GM12878 (cell line): Measurements from ENCODE around the gene SLC12A1.

Experiments used
- ESRRA ChIP-seq: IDR thresholded peaks from 2 replicates; pipeline ENCODE4 v1.6.1; 2012; ENCODE audit warnings: mild to moderate bottlenecking, low read length, improper control_type of control experiment
- EZH2 ChIP-seq: IDR thresholded peaks from 2 replicates; pipeline ENCODE4 v1.6.1; 2012; ENCODE audit warnings: low read depth, mild to moderate bottlenecking, control low read depth, inconsistent platforms, low read length, borderline replicate concordance; ENCODE audit not compliant: control insufficient read depth
- POLR2A ChIP-seq: IDR thresholded peaks from 2 replicates; pipeline ENCODE4 v1.6.1; 2011; ENCODE audit warnings: low read depth, mild to moderate bottlenecking, low read length
- POLR2AphosphoS2 ChIP-seq: IDR thresholded peaks from 2 replicates; pipeline ENCODE4 v1.6.1; 2011; ENCODE audit warnings: low read depth, mild to moderate bottlenecking, low read length, improper control_type of control experiment, moderate library complexity
- POLR2AphosphoS5 ChIP-seq: IDR thresholded peaks from 2 replicates; pipeline ENCODE4 v1.6.1; 2011; ENCODE audit warnings: mild to moderate bottlenecking, low read length, inconsistent platforms
- RAD21 ChIP-seq: IDR thresholded peaks from 2 replicates; pipeline ENCODE4 v1.6.1; 2011; ENCODE audit warnings: mild to moderate bottlenecking, low read depth, low read length, moderate library complexity; ENCODE audit not compliant: insufficient read depth
- SUZ12 ChIP-seq: fragments of 200-600 bp; sonication (generic); IDR thresholded peaks from one replicate; pipeline ENCODE4 v1.6.1; 2018; ENCODE audit warnings: antibody characterized with exemption, mild to moderate bottlenecking; ENCODE audit not compliant: unreplicated experiment
- YY1 ChIP-seq: IDR thresholded peaks from 2 replicates; pipeline ENCODE4 v1.6.1; 2011; ENCODE audit warnings: low read depth, mild to moderate bottlenecking, low read length
- ZNF274 ChIP-seq: IDR thresholded peaks from one replicate; pipeline ENCODE4 v1.8.0; 2011; ENCODE audit not compliant: insufficient read length, insufficient read depth
- TF ChIP-seq, protein P1 (sequence below), 3 experiments: IDR thresholded peaks in 2 of 3; conservative IDR thresholded peaks in 1 of 3; 2 replicates each; pipeline ENCODE4 v1.5.1; 2011; ENCODE audit warnings: low read depth in 3 of 3, low read length in 3 of 3, mild to moderate bottlenecking in 3 of 3, control low read depth in 2 of 3, moderate library complexity in 2 of 3, inconsistent platforms in 1 of 3, mixed read lengths in 1 of 3; ENCODE audit not compliant: control insufficient read depth in 2 of 3, insufficient read depth in 1 of 3; ENCODE audit errors: extremely low read depth in 1 of 3
- TF ChIP-seq, protein P2 (sequence below): fragments of 450-650 bp; IDR thresholded peaks from 2 replicates; pipeline ENCODE4 v1.6.1; 2017; ENCODE audit warnings: borderline replicate concordance
- TF ChIP-seq, protein P3 (sequence below): IDR thresholded peaks from 2 replicates; pipeline ENCODE4 v1.6.1; 2011; ENCODE audit warnings: borderline replicate concordance, low read depth, mild to moderate bottlenecking, moderate library complexity, mixed read lengths, low read length; ENCODE audit not compliant: insufficient read depth; ENCODE audit errors: extremely low read length
- TF ChIP-seq, protein P4 (sequence below): IDR thresholded peaks from 2 replicates; pipeline ENCODE4 v1.6.1; 2011; ENCODE audit warnings: low read depth, mild to moderate bottlenecking, low read length, moderate library complexity, borderline replicate concordance; ENCODE audit errors: extremely low read depth

DNA sequence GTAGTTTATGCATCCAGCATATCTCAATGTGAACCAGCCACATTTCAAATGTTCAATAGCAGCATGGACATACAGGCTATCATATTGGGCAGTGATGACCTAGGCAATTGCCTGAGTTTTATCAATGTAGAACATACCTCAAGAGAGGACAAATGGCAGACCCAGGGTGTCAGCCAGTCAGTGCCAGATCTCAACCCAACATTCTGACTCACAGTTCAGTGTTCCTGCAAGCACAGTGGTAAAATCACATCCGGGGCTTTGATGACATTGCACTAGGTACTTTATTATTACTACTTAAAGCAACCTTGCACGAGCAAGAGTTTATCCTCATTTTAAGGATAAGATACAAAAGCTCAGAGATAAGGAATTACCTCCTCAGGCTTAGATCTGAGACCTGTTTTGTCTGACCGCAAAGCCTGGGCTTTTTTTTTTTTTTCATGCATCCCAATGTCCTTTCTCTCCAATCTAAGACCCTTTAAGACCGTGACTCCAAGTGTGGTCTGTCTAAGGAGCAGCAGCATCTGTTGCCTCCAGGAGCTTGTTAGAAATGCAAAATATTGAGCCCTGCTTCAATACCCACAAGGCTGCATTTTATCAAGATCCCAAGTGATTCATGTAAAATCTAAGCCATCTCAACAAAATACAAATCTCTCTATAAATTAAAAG is 60.1 kb downstream of the SLC12A1 start:
- TF ChIP-seq SUZ12 (no peak), POLR2AphosphoS2 (no peak), EZH2 (no peak), YY1 (no peak), ESRRA (no peak), ZNF274 (no peak), POLR2A (no peak), RAD21 (no peak), POLR2AphosphoS5 (no peak)
- TF ChIP-seq, protein P1, sequence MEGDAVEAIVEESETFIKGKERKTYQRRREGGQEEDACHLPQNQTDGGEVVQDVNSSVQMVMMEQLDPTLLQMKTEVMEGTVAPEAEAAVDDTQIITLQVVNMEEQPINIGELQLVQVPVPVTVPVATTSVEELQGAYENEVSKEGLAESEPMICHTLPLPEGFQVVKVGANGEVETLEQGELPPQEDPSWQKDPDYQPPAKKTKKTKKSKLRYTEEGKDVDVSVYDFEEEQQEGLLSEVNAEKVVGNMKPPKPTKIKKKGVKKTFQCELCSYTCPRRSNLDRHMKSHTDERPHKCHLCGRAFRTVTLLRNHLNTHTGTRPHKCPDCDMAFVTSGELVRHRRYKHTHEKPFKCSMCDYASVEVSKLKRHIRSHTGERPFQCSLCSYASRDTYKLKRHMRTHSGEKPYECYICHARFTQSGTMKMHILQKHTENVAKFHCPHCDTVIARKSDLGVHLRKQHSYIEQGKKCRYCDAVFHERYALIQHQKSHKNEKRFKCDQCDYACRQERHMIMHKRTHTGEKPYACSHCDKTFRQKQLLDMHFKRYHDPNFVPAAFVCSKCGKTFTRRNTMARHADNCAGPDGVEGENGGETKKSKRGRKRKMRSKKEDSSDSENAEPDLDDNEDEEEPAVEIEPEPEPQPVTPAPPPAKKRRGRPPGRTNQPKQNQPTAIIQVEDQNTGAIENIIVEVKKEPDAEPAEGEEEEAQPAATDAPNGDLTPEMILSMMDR (IDR thresholded peaks at IDR 0.05 in 2 of 3, conservative IDR thresholded peaks at IDR 0.05 in 1 of 3; ENCODE audit: control insufficient read depth in 2 of 3, extremely low read depth in 1 of 3, insufficient read depth in 1 of 3, low read depth in 3 of 3, low read length in 3 of 3): no peak
- TF ChIP-seq, protein P2, sequence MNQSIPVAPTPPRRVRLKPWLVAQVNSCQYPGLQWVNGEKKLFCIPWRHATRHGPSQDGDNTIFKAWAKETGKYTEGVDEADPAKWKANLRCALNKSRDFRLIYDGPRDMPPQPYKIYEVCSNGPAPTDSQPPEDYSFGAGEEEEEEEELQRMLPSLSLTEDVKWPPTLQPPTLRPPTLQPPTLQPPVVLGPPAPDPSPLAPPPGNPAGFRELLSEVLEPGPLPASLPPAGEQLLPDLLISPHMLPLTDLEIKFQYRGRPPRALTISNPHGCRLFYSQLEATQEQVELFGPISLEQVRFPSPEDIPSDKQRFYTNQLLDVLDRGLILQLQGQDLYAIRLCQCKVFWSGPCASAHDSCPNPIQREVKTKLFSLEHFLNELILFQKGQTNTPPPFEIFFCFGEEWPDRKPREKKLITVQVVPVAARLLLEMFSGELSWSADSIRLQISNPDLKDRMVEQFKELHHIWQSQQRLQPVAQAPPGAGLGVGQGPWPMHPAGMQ: no peak
- TF ChIP-seq, protein P3, sequence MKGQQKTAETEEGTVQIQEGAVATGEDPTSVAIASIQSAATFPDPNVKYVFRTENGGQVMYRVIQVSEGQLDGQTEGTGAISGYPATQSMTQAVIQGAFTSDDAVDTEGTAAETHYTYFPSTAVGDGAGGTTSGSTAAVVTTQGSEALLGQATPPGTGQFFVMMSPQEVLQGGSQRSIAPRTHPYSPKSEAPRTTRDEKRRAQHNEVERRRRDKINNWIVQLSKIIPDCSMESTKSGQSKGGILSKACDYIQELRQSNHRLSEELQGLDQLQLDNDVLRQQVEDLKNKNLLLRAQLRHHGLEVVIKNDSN: no peak
- TF ChIP-seq, protein P4, sequence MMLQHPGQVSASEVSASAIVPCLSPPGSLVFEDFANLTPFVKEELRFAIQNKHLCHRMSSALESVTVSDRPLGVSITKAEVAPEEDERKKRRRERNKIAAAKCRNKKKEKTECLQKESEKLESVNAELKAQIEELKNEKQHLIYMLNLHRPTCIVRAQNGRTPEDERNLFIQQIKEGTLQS: no peak
